Neural cell (in vitro differentiated cells): ENCODE measurements around the gene KIRREL3. TPM values are rescaled to one million over a fixed set of nuclear protein-coding genes. Genes with fewer than 3 reads are reported as not detected.

Experiments
- H2AFZ ChIP-seq: fragments of 200-600, 300-800 bp; sonication (generic), shearing (Covaris generic); 2 replicates; pipeline ENCODE4 v1.6.0; 2014; ENCODE audit warnings: low read depth, mild to moderate bottlenecking, antibody characterized with exemption, low read length, moderate library complexity
- H3F3A ChIP-seq: fragments of 200-600 bp; shearing (Covaris generic); 2 replicates; pipeline ENCODE4 v1.6.1; 2016; ENCODE audit warnings: mild to moderate bottlenecking, moderate library complexity, mixed read lengths, antibody characterized with exemption, low read length; ENCODE audit not compliant: insufficient read depth, poor library complexity, severe bottlenecking
- H3K27ac ChIP-seq: fragments of 200-600, 300-800 bp; sonication (generic), shearing (Covaris generic); 2 replicates; pipeline ENCODE4 v1.5.1; 2014; ENCODE audit warnings: mild to moderate bottlenecking, low read length, moderate library complexity
- H3K27me3 ChIP-seq: fragments of 300-800, 200-600 bp; sonication (generic), shearing (Covaris generic); 2 replicates; pipeline ENCODE4 v1.6.0; 2014; ENCODE audit warnings: mild to moderate bottlenecking, low read depth, low read length, moderate library complexity; ENCODE audit not compliant: insufficient read depth
- H3K36me3 ChIP-seq: fragments of 300-800, 200-600 bp; sonication (generic), shearing (Covaris generic); 2 replicates; pipeline ENCODE4 v1.5.1; 2014; ENCODE audit warnings: mild to moderate bottlenecking, antibody characterized with exemption, low read length, moderate library complexity; ENCODE audit not compliant: insufficient read depth
- H3K4me2 ChIP-seq: fragments of 300-800, 200-600 bp; sonication (generic), shearing (Covaris generic); 2 replicates; pipeline ENCODE4 v1.6.0; 2014; ENCODE audit warnings: mild to moderate bottlenecking, low read length
- H3K4me3 ChIP-seq: fragments of 300-800, 200-600 bp; sonication (generic), shearing (Covaris generic); 2 replicates; pipeline ENCODE4 v1.5.1; 2014; ENCODE audit warnings: mild to moderate bottlenecking, low read length, moderate library complexity
- H3K79me2 ChIP-seq: fragments of 200-600 bp; shearing (Covaris generic); replicated peaks from 2 replicates; pipeline ENCODE4 v1.6.0; 2014; ENCODE audit warnings: mild to moderate bottlenecking, low read length, moderate library complexity; ENCODE audit not compliant: insufficient read depth
- H3K9ac ChIP-seq: fragments of 300-800, 200-600 bp; sonication (generic), shearing (Covaris generic); 2 replicates; pipeline ENCODE4 v1.6.1; 2016; ENCODE audit warnings: mild to moderate bottlenecking, low read length, mixed read lengths
- H3K9me2 ChIP-seq: fragments of 200-600 bp; shearing (Covaris generic); 2 replicates; pipeline ENCODE4 v1.6.1; 2016; ENCODE audit warnings: mild to moderate bottlenecking, low read length, mixed read lengths; ENCODE audit not compliant: insufficient read depth
- H3K9me3 ChIP-seq: fragments of 200-600, 300-800 bp; sonication (generic), shearing (Covaris generic); 2 replicates; pipeline ENCODE4 v1.6.1; 2016; ENCODE audit warnings: mild to moderate bottlenecking, mixed run types, low read length, moderate library complexity, mixed read lengths
- H4K20me1 ChIP-seq: fragments of 200-600 bp; shearing (Covaris generic); 2 replicates; pipeline ENCODE4 v1.6.1; 2016; ENCODE audit warnings: mild to moderate bottlenecking, mixed run types; ENCODE audit not compliant: insufficient read depth
- CTCF ChIP-seq: fragments of 450-650 bp; IDR thresholded peaks from 2 replicates; pipeline ENCODE4 v1.5.1; 2014; ENCODE audit warnings: antibody characterized with exemption, mild to moderate bottlenecking, moderate library complexity; ENCODE audit not compliant: poor library complexity, severe bottlenecking
- EP300 ChIP-seq: fragments of 450-650 bp; conservative IDR thresholded peaks from 2 replicates; pipeline ENCODE4 v1.6.1; 2014; ENCODE audit warnings: antibody characterized with exemption, mild to moderate bottlenecking, moderate library complexity; ENCODE audit not compliant: poor library complexity, severe bottlenecking
- EZH2 ChIP-seq: fragments of 200-600, 300-800 bp; shearing (Covaris generic), sonication (generic); IDR thresholded peaks from 2 replicates; pipeline ENCODE4 v1.6.1; 2014; ENCODE audit warnings: antibody characterized with exemption, low read length, borderline replicate concordance, mild to moderate bottlenecking; ENCODE audit not compliant: insufficient read depth, poor library complexity, severe bottlenecking
- MXI1 ChIP-seq: fragments of 450-650 bp; conservative IDR thresholded peaks from 2 replicates; pipeline ENCODE4 v1.6.1; 2014; ENCODE audit warnings: antibody characterized with exemption, mild to moderate bottlenecking; ENCODE audit not compliant: poor library complexity, severe bottlenecking
- POLR2AphosphoS5 ChIP-seq: IDR thresholded peaks from 2 replicates; pipeline ENCODE4 v1.6.1; 2012
- RAD21 ChIP-seq: fragments of 450-650 bp; conservative IDR thresholded peaks from 2 replicates; pipeline ENCODE4 v1.6.1; 2014; ENCODE audit warnings: antibody characterized with exemption, mild to moderate bottlenecking, moderate library complexity
- REST ChIP-seq: IDR thresholded peaks from 2 replicates; pipeline ENCODE4 v1.6.1; 2012; ENCODE audit warnings: borderline replicate concordance
- SMC3 ChIP-seq: fragments of 450-650 bp; conservative IDR thresholded peaks from 2 replicates; pipeline ENCODE4 v1.6.1; 2014; ENCODE audit warnings: antibody characterized with exemption, mild to moderate bottlenecking, moderate library complexity; ENCODE audit not compliant: poor library complexity
- TAF1 ChIP-seq: IDR thresholded peaks from 2 replicates; pipeline ENCODE4 v1.6.1; 2012; ENCODE audit warnings: low read depth
- polyA plus RNA-seq: library from polyadenylated mRNA; depleted of rRNA; stranded (reverse); fragments of >200 nt; gene quantifications from 2 replicates; pipeline ENCODE4 v1.2.3, GENCODE V29; 2014

The KIRREL3 gene
- polyA plus RNA-seq, 1 donor from 2014 or later: 23.8 TPM

DNA sequence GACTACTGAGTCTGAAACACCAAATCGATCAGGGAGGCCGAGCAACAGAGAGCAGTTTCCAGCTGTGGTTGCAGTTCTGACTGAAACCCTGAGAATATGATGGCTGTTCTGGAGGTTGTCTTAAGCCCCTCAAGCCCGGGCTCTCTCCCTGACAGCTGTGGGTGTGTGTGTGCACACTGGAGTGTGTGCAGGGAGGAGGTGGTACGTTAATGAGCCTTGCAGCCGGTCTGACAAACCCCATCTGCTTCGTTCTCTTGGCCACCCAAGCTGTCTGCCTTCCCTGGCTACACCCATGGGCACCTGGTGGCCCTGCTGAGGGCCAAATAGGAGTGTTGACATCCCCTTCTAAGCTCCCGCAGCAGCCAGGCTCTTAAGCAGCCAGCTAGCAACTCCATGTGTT is 189.8 kb downstream of the KIRREL3 start:
- Histone ChIP-seq H3K9me3 (no peaks in the 10 kb centered on the region), H3K27ac (no peak overlapping the region), H3K4me2 (no peak overlapping the region), H3K79me2 (no peaks in the 10 kb centered on the region), H3K9ac (no peak overlapping the region), H3K4me3 (no peak overlapping the region), H3K27me3 (no peaks in the 10 kb centered on the region), H4K20me1 (no peaks in the 10 kb centered on the region), H3K36me3 (no peaks in the 10 kb centered on the region), H3F3A (no peaks in the 10 kb centered on the region), H2AFZ (no peak overlapping the region), H3K9me2 (no peaks in the 10 kb centered on the region)
- TF ChIP-seq REST (no peak), RAD21 (no peak), MXI1 (no peak), SMC3 (no peak), POLR2AphosphoS5 (no peak), EP300 (no peak), EZH2 (no peak), CTCF (no peak), TAF1 (no peak)

GRCh38 chr11:126809514-126810289 is 190.9 kb downstream of the KIRREL3 start:
- Histone ChIP-seq H3K4me3 (no peak overlapping the region), H3K9me2 (no peaks in the 10 kb centered on the region), H4K20me1 (no peaks in the 10 kb centered on the region), H3K27ac (no peak overlapping the region), H3K79me2 (no peaks in the 10 kb centered on the region), H3F3A (no peaks in the 10 kb centered on the region), H3K4me2 (no peak overlapping the region), H3K36me3 (no peaks in the 10 kb centered on the region), H3K27me3 (no peaks in the 10 kb centered on the region), H3K9me3 (no peaks in the 10 kb centered on the region), H2AFZ (no peak overlapping the region), H3K9ac (no peak overlapping the region)
- TF ChIP-seq SMC3 (no peak), POLR2AphosphoS5 (no peak), REST (no peak), TAF1 (no peak), RAD21 (no peak), CTCF (no peak), EP300 (no peak), MXI1 (no peak), EZH2 (no peak)
